Activated CD4-positive, alpha-beta T cell treated with anti-CD3 and anti-CD28 coated beads, Interleukin-2, Interleukin-6, amounts not matched to agents 100 ng/mL and 50 ng/mL, durations not matched to agents 16 hours and 8 hours (primary cell): ENCODE results near the gene BCL11A.

ENCODE experiments used
- DNase-seq: peaks from one replicate; pipeline ENCODE4 v3.0.0-alpha.2; 2020

The BCL11A gene

GRCh38 chr2:60453872-60454271 lies 99.6 kb downstream of the BCL11A start:
- no peak for DNase-seq

GRCh38 chr2:60453301-60453700 lies 100.2 kb downstream of the BCL11A start:
- DNase-seq: no peak

GRCh38 chr2:60450488-60450887 lies 103.0 kb downstream of the BCL11A start:
- no peak for DNase-seq

GRCh38 chr2:60447943-60448342 lies 105.5 kb downstream of the BCL11A start:
- DNase-seq: no peak

- DNase-seq: no peak
Observed at GRCh38 chr2:60446413-60447267, 106.8 kb downstream of the BCL11A start.

GRCh38 chr2:60445684-60446179 lies 107.7 kb downstream of the BCL11A start:
- DNase-seq: no peak

GRCh38 chr2:60442608-60443007 lies 110.8 kb downstream of the BCL11A start:
- DNase-seq: no peak

GRCh38 chr2:60441800-60442199 lies 111.7 kb downstream of the BCL11A start:
- DNase-seq: no peak

GRCh38 chr2:60440767-60441163 lies 112.7 kb downstream of the BCL11A start:
- no peak for DNase-seq

GRCh38 chr2:60440079-60440766 lies 113.2 kb downstream of the BCL11A start:
- no peak for DNase-seq

GRCh38 chr2:60439219-60439974 lies 114.1 kb downstream of the BCL11A start:
- no peak for DNase-seq

- DNase-seq: no peak
Observed at GRCh38 chr2:60438653-60439052, 114.8 kb downstream of the BCL11A start.

- DNase-seq: no peak
Observed at GRCh38 chr2:60438131-60438530, 115.3 kb downstream of the BCL11A start.

GRCh38 chr2:60437080-60437696 lies 116.3 kb downstream of the BCL11A start:
- no peak for DNase-seq

- no peak for DNase-seq
Observed at GRCh38 chr2:60433018-60433596, 120.3 kb downstream of the BCL11A start.

GRCh38 chr2:60432035-60432601 lies 121.3 kb downstream of the BCL11A start:
- no peak for DNase-seq

GRCh38 chr2:60429681-60430080 lies 123.8 kb downstream of the BCL11A start:
- DNase-seq: no peak

- no peak for DNase-seq
Observed at GRCh38 chr2:60426880-60427279, 126.6 kb downstream of the BCL11A start.

GRCh38 chr2:60426341-60426740 lies 127.1 kb downstream of the BCL11A start:
- no peak for DNase-seq

GRCh38 chr2:60424233-60424632 lies 129.2 kb downstream of the BCL11A start:
- DNase-seq: no peak

- no peak for DNase-seq
Observed at GRCh38 chr2:60423505-60423904, 129.9 kb downstream of the BCL11A start.

- no peak for DNase-seq
Observed at GRCh38 chr2:60422826-60423483, 130.5 kb downstream of the BCL11A start.
